BLaER1 (cell line): ENCODE measurements around the gene EHBP1L1.

Experiments used
- H3K27ac ChIP-seq: shearing (Covaris generic); formaldehyde crosslinking; 2 replicates; pipeline ENCODE4 v1.8.1; 2022
- H3K27me3 ChIP-seq: shearing (Covaris generic); formaldehyde crosslinking; 2 replicates; pipeline ENCODE4 v1.8.1; 2022
- H3K36me3 ChIP-seq: shearing (Covaris generic); formaldehyde crosslinking; 2 replicates; pipeline ENCODE4 v1.8.1; 2022
- H3K4me1 ChIP-seq: shearing (Covaris generic); formaldehyde crosslinking; 2 replicates; pipeline ENCODE4 v1.8.1; 2022
- H3K4me2 ChIP-seq: shearing (Covaris generic); formaldehyde crosslinking; 2 replicates; pipeline ENCODE4 v1.8.1; 2022
- H3K4me3 ChIP-seq: shearing (Covaris generic); formaldehyde crosslinking; 2 replicates; pipeline ENCODE4 v1.8.1; 2022
- H3K9ac ChIP-seq: shearing (Covaris generic); formaldehyde crosslinking; 2 replicates; pipeline ENCODE4 v1.8.1; 2022
- H3K9me3 ChIP-seq: shearing (Covaris generic); formaldehyde crosslinking; 2 replicates; pipeline ENCODE4 v1.8.1; 2022
- H4K20me1 ChIP-seq: shearing (Covaris generic); formaldehyde crosslinking; 2 replicates; pipeline ENCODE4 v1.8.1; 2022
- Cebpa-rat ChIP-seq: shearing (Covaris generic); IDR thresholded peaks from 2 replicates; pipeline ENCODE4 v1.8.1; 2022

The EHBP1L1 gene

GRCh38 chr11:65584723-65585171 lies 8.9 kb downstream of the EHBP1L1 start:
- H3K9me3 ChIP-seq: no peaks in the 10 kb centered on the region
- H3K9ac ChIP-seq: no peak overlapping the region
- H4K20me1 ChIP-seq: peaks cover 54% of the 10 kb centered on the region
- peaks cover 45% of the 10 kb centered on the region for H3K4me1 ChIP-seq
- H3K27ac ChIP-seq: no peak overlapping the region
- H3K4me2 ChIP-seq: no peak overlapping the region
- TF ChIP-seq Cebpa-rat: no peak
- no peak overlapping the region for H3K4me3 ChIP-seq
- H3K27me3 ChIP-seq: no peaks in the 10 kb centered on the region
- peaks cover 85% of the 10 kb centered on the region for H3K36me3 ChIP-seq

DNA sequence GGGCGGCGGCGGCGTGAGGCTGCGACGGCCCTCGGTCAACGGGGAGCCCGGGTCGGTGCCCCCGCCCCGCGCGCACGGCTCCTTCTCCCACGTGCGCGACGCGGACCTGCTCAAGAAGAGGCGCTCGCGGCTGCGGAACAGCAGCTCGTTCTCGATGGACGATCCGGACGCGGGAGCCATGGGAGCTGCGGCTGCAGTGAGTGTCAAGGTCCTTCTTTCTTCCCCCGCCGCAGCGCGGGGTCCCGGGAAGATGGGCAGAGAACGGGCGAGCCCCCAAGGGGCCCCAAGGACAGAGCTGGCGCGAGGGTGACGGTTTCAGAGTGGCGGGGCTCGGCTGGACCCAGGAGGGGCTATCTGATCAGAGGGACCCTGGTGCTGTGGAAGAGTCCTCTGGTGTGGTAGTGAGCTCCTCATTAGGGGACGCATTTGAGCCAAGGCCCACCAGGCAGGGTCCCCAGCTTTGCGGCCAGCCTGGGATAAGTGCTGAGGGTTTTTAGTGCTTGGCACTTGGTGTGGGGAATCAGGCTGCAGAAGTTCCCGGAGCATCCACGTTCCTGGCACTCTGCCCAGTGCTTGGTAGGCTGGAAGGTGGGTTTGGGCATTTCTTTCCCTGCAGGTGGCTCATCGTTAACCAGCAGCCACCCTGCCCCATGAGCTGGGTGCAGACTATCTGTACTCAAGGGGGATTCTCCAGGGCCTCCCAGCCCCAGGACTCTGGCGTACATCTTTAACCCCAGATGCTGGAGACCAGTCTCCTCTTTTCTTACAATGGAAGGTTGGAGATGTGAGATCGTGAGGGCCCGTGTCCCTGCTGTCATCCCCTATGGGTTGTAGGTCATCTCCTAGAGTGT lies 9.8 kb downstream of the EHBP1L1 start:
- no peak for TF ChIP-seq Cebpa-rat
- Histone ChIP-seq H3K27me3 (no peaks in the 10 kb centered on the region), H4K20me1 (peaks cover 53% of the 10 kb centered on the region; the same call in 1 of the 2 replicates), H3K4me1 (peaks cover 52% of the 10 kb centered on the region), H3K4me2 (peak overlapping the region; percentile 96; the same call in 1 of the 2 replicates), H3K36me3 (peaks cover 85% of the 10 kb centered on the region), H3K9ac (0 out of 2 replicates have a peak overlapping the region, but pooled peaks have one; percentile 54), H3K27ac (peak overlapping the region; percentile 58), H3K9me3 (no peaks in the 10 kb centered on the region), H3K4me3 (no peak overlapping the region)

- H3K4me2 ChIP-seq: peak overlapping the region; percentile 96
- H3K27me3 ChIP-seq: no peaks in the 10 kb centered on the region
- H3K27ac ChIP-seq: peak overlapping the region; percentile 58
- H3K9me3 ChIP-seq: no peaks in the 10 kb centered on the region
- peaks cover 85% of the 10 kb centered on the region for H3K36me3 ChIP-seq
- H3K4me3 ChIP-seq: no peak overlapping the region
- peaks cover 52% of the 10 kb centered on the region for H3K4me1 ChIP-seq
- H3K9ac ChIP-seq: peak overlapping the region; percentile 54; the same call in 1 of the 2 replicates
- no peak for TF ChIP-seq Cebpa-rat
- peaks cover 47% of the 10 kb centered on the region; the same call in 1 of the 2 replicates for H4K20me1 ChIP-seq
Measured at GRCh38 chr11:65586247-65586630, 10.4 kb downstream of the EHBP1L1 start.

DNA sequence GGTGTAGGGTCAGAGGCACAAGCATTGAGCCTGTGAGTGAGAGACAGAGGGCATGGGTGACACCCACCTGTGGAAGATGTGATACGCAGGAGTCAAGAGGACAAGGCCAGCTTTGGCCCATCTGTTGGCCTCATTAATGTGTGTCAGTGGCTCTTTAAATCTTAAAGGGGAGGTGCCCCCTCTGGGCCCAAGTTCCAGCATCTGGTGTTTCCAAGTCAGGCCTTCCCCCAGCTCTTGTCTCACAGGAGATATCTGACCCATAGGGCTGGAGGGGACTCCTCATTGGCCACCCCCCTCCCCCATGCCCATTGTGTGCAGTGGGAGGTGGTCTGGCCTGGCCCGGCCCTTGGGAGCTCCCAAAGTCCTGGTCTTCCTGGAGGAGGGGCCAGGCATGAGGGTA lies 10.8 kb downstream of the EHBP1L1 start:
- Histone ChIP-seq H3K9ac (peak overlapping the region; percentile 54; the same call in 1 of the 2 replicates), H4K20me1 (peaks cover 45% of the 10 kb centered on the region; the same call in 1 of the 2 replicates), H3K4me1 (peaks cover 52% of the 10 kb centered on the region), H3K27ac (peak overlapping the region; percentile 58), H3K9me3 (no peaks in the 10 kb centered on the region), H3K27me3 (no peaks in the 10 kb centered on the region), H3K4me2 (peak overlapping the region; percentile 96), H3K36me3 (peaks cover 84% of the 10 kb centered on the region), H3K4me3 (no peak overlapping the region)
- TF ChIP-seq Cebpa-rat: no peak

DNA sequence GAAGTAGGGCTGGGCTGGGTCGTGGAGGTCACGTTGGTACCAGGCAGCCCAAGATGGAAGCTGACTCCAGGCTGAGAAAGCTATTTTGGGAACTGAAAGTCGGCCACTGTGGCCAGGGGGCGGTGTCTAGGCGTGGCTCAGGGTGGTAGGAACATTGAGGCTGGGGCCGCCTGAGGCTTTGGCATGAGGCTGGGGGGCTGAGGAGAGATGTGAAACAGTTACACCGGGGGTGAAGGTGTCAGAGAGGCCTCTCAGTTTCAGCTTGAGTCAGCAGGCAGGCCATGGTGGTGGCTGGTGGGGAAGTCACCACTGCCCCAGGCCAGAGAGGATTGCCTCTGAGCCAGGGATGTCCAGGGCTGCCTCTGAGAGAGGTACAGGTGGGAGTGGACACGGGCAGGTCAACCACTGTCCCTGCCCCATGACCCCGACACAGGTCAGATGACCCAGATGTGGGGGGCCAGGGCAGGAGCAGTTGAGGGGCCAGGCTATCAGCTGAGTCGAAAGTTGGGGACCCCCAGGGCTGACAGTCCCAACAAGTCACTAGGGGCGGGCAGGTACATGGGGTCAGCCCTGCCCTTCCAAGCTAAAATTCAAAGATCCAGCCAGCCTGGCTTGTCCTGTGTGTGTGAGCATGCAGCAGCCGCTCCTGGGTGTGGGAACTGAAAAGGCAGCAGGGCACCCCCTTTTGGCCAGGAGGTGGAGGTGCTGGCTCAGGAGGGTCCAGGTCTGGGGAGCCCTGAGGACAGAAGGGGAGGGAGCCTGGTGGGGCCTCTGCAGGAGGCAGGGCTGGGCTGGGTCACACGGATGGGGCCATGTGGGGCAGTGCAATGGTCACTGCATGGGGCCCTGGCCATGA lies 12.6 kb downstream of the EHBP1L1 start:
- H3K4me1 ChIP-seq: peaks cover 54% of the 10 kb centered on the region
- TF ChIP-seq Cebpa-rat: no peak

GRCh38 chr11:65589444-65590239 lies 13.8 kb downstream of the EHBP1L1 start:
- Histone ChIP-seq H3K9ac (peak overlapping the region; percentile 24; the same call in 1 of the 2 replicates), H3K27ac (peak overlapping the region; percentile 89), H3K27me3 (no peaks in the 10 kb centered on the region), H3K4me1 (peaks cover 65% of the 10 kb centered on the region), H3K36me3 (peaks cover 76% of the 10 kb centered on the region), H3K4me2 (peak overlapping the region; percentile 96), H3K4me3 (no peak overlapping the region), H3K9me3 (no peaks in the 10 kb centered on the region), H4K20me1 (peaks cover 64% of the 10 kb centered on the region)
- TF ChIP-seq Cebpa-rat: no peak

More for the DNA sequence above, 12.6 kb downstream of the EHBP1L1 start:
- no peaks in the 10 kb centered on the region for H3K27me3 ChIP-seq
- H3K36me3 ChIP-seq: peaks cover 84% of the 10 kb centered on the region
- peak overlapping the region; percentile 36 for H3K4me3 ChIP-seq
- peak overlapping the region; percentile 76 for H3K9ac ChIP-seq
- no peaks in the 10 kb centered on the region for H3K9me3 ChIP-seq
- peaks cover 56% of the 10 kb centered on the region for H4K20me1 ChIP-seq
- peak overlapping the region; percentile 89 for H3K27ac ChIP-seq
- H3K4me2 ChIP-seq: peak overlapping the region; percentile 96

- H3K9me3 ChIP-seq: no peaks in the 10 kb centered on the region
- no peaks in the 10 kb centered on the region for H3K27me3 ChIP-seq
- peaks cover 70% of the 10 kb centered on the region for H3K36me3 ChIP-seq
- H3K4me1 ChIP-seq: peaks cover 71% of the 10 kb centered on the region
- H3K4me2 ChIP-seq: peak overlapping the region; percentile 96
- no peak overlapping the region for H3K4me3 ChIP-seq
- H3K27ac ChIP-seq: no peak overlapping the region
- TF ChIP-seq Cebpa-rat: no peak
- no peak overlapping the region for H3K9ac ChIP-seq
- peaks cover 62% of the 10 kb centered on the region for H4K20me1 ChIP-seq
Measured at GRCh38 chr11:65590240-65590738, 14.4 kb downstream of the EHBP1L1 start.

DNA sequence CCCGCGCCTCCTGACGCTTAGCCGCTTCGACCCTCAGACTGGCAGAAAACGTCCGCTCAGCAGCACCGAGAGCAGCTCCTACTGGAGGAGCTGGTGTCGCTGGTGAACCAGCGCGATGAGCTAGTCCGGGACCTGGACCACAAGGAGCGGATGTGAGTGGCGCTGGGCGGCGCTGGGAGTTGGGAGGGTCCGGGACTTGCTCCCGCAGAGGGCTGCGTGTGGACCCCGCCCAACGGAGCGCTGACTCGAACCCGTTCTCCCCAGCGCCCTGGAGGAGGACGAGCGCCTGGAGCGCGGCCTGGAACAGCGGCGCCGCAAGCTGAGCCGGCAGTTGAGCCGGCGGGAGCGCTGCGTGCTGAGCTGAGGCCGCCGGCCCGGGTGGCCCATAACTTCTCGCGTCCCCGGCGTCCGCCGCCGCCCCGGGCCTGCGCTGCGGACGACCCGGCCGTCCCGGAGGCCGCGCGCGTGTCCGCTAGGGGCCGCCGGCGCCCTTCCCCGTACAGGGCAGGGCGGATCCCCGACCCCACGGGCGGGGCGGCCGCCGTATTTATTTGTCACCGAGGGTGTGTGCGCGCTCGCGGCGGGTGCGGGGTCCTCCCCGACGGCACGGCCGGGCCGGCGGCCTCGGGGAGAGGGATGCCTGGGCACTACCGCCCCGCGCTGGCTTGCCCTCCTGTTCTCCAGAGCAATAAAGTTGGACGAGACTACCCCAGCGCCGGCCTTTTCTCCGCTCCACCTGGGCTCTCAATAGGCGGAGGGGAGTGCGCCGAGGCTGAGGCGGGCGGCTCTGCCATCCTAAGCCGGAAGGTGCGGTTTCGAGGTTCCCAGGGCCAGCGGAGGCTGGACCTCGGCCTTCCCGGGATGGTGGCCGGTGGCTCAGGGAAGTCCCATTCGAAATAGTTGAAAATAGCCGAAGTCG lies 16.3 kb downstream of the EHBP1L1 start:
- no peak for TF ChIP-seq Cebpa-rat
- H3K4me1 ChIP-seq: peaks cover 66% of the 10 kb centered on the region
- H3K36me3 ChIP-seq: peaks cover 57% of the 10 kb centered on the region
- no peak overlapping the region for H3K4me3 ChIP-seq
- no peak overlapping the region for H3K27ac ChIP-seq
- H3K9ac ChIP-seq: no peak overlapping the region
- H3K9me3 ChIP-seq: no peaks in the 10 kb centered on the region
- H4K20me1 ChIP-seq: peaks cover 48% of the 10 kb centered on the region
- H3K4me2 ChIP-seq: no peak overlapping the region
- H3K27me3 ChIP-seq: no peaks in the 10 kb centered on the region
